ENCODE results near the gene MAP2K7.

MAP2K7 gene

DNA sequence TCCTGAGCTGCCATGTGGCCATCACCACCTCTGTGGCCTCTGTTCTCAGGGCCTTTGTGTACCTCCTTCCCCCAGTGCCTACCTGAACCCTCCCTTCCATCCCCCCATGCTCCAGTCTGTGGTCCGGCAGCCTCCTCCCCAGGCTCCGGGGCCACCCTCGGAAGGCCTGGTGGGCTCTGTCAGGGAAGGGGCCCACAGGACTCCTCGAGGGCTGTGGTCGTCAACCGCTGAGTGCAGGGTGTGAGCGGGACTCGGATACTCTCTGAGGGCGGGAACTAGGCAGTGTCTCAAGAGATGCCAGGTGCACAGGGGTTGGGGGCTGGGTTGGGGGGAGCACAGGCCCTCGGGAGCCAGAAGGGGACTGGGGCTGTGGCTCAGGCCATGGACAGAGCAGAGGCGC lies 3.9 kb downstream of the MAP2K7 start:
- TF ChIP-seq, protein P1, sequence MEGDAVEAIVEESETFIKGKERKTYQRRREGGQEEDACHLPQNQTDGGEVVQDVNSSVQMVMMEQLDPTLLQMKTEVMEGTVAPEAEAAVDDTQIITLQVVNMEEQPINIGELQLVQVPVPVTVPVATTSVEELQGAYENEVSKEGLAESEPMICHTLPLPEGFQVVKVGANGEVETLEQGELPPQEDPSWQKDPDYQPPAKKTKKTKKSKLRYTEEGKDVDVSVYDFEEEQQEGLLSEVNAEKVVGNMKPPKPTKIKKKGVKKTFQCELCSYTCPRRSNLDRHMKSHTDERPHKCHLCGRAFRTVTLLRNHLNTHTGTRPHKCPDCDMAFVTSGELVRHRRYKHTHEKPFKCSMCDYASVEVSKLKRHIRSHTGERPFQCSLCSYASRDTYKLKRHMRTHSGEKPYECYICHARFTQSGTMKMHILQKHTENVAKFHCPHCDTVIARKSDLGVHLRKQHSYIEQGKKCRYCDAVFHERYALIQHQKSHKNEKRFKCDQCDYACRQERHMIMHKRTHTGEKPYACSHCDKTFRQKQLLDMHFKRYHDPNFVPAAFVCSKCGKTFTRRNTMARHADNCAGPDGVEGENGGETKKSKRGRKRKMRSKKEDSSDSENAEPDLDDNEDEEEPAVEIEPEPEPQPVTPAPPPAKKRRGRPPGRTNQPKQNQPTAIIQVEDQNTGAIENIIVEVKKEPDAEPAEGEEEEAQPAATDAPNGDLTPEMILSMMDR (IDR thresholded peaks at IDR 0.05; ENCODE audit: control insufficient read depth, insufficient read depth, low read depth, low read length, missing control alignments): no peak
- no peak overlapping the region for H3K4me3 ChIP-seq (ENCODE audit: control insufficient read depth, low read depth, low read length)
- DNase-seq (ENCODE audit: low read depth): no peak

DNA sequence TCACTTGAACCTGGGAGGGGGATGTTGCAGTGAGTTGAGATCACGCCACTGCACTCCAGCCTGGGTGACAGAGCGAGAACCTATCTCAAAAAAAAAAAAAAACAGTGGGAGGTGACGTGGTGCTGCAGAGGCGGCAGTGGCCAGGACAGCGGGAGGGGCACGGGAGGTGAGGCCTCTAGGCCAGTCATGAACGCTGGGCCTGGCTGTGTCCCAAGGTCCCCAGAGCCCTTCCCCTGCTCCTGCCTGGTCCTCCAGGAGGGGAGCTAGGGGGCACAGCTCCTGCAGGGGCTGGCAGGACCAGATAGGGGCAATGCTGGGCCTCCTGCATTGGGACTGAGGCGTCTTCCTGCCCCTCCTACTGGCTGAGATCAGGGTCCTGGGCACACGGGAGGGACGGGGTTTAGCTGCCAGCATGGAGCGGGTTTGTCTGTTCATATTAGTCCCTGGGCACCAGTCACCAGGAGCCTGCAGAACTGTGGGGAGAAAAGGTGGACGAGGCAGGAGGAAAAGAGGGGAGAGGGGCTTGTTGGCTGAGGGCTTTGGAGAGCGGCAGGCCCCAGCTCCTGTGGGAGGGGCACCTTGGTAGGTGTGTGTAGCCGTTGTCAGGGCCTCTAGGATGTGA lies 4.5 kb downstream of the MAP2K7 start:
- H3K4me3 ChIP-seq (ENCODE audit: control insufficient read depth, low read depth, low read length): no peak overlapping the region
- TF ChIP-seq, protein P1 (IDR thresholded peaks at IDR 0.05; ENCODE audit: control insufficient read depth, insufficient read depth, low read depth, low read length, missing control alignments): no peak
- DNase-seq (ENCODE audit: low read depth): no peak

DNA sequence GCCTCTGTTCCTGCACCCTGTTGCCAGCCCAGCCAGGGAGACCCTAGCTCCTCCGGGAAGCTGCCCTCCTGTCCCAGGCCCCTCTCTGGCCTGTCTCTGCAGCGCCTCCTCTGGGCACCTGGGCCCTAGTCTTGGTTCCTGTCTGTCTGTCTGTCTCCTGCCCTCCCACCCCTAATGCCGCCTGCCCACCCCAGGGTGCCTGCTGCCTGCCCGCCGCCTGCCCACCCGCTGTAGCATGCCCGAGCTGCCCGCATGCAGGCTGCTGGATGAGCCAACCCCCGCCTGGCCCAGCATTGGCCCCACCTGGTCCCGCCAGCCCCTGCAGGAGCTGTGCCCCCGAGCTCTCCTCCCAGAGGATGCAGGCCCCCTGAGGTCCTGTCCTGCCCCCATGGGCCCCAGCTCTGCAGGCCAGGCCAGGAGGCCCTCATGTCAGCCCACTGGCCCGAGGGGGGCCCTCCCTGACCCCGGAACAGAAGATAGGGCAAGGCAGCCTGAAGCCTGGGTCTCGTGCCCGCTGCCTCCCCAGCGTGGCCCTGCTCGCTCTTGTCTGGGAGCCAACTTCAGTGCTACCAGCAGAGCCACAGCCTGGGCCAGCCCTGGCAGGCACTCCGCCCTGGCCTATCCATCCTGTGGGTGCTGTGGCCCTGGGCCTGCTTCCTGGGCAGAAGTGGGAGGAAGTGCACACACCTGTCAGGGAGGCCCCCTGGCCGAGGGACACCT lies 5.2 kb downstream of the MAP2K7 start:
- H3K4me3 ChIP-seq (ENCODE audit: control insufficient read depth, low read depth, low read length): no peak overlapping the region
- DNase-seq (ENCODE audit: low read depth): no peak
- TF ChIP-seq, protein P1 (IDR thresholded peaks at IDR 0.05; ENCODE audit: control insufficient read depth, insufficient read depth, low read depth, low read length, missing control alignments): no peak

DNA sequence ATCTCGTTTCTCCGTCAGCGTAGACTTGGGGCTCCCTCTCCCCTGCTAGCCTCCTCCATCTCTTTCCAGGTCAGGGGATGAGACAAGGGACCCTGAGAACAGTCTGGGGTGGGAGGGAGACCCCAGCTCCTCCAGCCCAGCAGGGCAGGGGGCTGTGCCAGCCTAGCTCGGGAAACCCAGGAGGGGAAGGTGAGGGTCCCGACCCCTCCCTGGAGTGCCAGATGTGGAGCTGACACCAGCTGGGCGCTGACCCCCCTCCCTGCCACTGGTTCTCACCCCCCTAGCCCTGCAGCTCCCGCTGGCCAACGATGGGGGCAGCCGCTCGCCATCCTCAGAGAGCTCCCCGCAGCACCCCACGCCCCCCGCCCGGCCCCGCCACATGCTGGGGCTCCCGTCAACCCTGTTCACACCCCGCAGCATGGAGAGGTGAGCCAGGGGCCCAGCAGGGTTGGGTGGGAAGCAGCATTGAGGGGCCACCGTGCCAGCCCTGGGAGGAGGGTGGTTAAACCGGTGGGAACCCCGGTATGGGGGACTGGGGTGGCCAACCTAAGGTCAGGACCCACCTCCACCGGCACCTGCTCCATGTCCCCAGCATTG lies 5.9 kb downstream of the MAP2K7 start:
- TF ChIP-seq, protein P1 (IDR thresholded peaks at IDR 0.05; ENCODE audit: control insufficient read depth, insufficient read depth, low read depth, low read length, missing control alignments): no peak
- no peak overlapping the region for H3K4me3 ChIP-seq (ENCODE audit: control insufficient read depth, low read depth, low read length)
- DNase-seq (ENCODE audit: low read depth): no peak

DNA sequence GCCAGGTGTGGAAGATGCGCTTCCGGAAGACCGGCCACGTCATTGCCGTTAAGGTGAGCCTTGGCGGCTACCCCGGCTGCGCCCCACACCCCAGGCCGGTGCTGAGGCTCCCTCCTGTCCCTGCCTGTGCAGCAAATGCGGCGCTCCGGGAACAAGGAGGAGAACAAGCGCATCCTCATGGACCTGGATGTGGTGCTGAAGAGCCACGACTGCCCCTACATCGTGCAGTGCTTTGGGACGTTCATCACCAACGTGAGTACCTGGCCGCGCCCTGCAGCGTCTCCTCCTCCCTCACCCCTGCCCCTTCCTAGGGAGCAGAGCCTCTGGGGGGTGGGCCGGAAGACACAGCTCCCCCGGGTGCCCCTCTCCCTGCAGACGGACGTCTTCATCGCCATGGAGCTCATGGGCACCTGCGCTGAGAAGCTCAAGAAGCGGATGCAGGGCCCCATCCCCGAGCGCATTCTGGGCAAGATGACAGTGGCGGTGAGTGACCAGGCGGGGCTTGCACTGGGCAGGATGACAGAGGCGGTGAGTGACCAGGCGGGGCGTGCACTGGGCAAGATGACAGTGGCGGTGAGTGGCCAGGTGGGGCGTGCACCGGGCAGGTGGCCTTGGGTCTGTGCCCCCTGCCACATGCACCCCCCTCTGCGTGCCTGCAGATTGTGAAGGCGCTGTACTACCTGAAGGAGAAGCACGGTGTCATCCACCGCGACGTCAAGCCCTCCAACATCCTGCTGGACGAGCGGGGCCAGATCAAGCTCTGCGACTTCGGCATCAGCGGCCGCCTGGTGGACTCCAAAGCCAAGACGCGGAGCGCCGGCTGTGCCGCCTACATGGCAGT lies 6.9 kb downstream of the MAP2K7 start:
- H3K4me3 ChIP-seq (ENCODE audit: control insufficient read depth, low read depth, low read length): no peak overlapping the region
- no peak for DNase-seq (ENCODE audit: low read depth)
- TF ChIP-seq, protein P1 (IDR thresholded peaks at IDR 0.05; ENCODE audit: control insufficient read depth, insufficient read depth, low read depth, low read length, missing control alignments): no peak

DNA sequence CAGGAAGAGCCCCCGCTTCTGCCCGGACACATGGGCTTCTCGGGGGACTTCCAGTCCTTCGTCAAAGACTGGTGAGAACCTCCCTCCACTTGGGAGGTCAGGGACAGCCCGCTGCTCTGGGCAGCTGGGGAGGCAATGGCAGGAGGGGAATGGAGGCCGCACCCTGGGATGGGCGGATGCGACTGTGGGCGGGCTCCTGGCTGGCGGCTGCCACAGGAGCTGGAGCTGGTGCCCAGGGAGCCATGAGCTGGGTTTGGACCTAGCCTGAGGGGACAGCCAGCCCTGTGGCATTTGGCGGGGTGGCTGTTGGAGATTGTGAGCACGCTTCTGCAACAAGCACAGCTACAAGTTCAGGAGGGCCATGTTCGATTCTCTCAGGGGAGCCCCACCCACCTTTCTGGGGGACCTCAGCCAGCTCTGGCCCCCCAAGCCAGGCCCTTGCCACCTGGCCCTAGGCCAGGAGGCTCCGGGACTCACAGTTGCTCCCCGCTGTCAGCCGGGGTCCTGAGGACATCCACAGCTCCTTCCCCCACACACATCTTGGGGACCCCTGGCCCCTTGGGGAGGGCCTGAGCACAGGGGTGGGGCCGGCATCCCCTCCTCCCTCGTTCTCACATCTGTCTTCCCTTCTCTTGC lies 7.9 kb downstream of the MAP2K7 start:
- no peak for DNase-seq (ENCODE audit: low read depth)
- no peak overlapping the region for H3K4me3 ChIP-seq (ENCODE audit: control insufficient read depth, low read depth, low read length)
- TF ChIP-seq, protein P1 (IDR thresholded peaks at IDR 0.05; ENCODE audit: control insufficient read depth, insufficient read depth, low read depth, low read length, missing control alignments): no peak

Data from AG09309 (cell line).